Fibroblast of skin of right quadriceps (primary cell): ENCODE measurements around the gene PLRG1.
"Not testable (repeated sequence)": the region's sequence is repeated elsewhere in the genome, so short reads cannot be mapped to it uniquely, and the experiment has no call there.

ENCODE experiments used
- DNase-seq: peaks from one replicate; pipeline ENCODE4 v3.0.0-alpha.2; 2013

The PLRG1 gene

DNA sequence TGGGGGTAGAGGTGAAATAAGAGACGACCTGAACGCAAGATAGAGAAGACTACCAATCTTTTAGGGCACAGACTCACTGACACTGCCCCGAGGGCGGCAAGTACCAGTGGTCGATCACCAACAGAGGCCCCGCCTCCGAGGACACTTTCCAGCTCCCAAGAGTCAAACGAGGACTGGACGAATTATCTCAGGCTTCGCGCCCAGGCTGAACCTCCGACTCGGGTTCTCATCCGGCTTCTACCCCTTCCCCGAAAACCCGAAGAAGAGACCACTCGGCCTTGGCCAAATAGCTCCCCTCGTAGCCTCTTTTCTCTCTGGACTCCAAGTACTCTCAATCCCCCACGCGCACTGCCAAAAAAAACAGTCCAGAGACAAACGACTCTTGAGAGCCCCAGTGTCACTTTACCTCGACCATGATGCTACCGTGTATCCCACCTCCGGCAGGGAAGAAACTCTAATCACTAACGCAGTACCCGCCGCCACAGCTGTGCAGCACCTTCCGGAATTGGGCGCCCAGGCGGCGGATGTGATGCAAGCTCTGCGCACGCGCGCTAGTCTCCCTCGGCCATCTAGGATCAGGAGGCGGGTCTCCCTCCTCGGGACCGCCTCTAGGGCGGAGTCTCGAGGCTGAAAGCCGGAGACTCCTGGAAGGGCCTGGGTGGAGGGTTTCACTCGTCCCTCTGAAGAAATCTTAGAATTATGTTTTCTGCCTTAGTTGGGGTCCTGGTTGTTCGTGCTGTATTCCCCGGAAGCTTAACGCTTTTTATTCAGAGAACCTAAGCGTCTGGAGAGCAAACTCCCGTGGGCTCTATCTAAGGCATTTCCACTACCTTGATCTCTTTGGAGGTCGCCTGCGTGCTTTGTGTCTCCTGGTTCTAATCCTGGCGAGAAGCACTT, at the start of gene PLRG1:
PLRG1 (minus strand) TSS at position 507 of the 897 bp plus-strand sequence; CDS start at position 415, 92 bp downstream.
- DNase-seq, result peak; percentile 94

DNA sequence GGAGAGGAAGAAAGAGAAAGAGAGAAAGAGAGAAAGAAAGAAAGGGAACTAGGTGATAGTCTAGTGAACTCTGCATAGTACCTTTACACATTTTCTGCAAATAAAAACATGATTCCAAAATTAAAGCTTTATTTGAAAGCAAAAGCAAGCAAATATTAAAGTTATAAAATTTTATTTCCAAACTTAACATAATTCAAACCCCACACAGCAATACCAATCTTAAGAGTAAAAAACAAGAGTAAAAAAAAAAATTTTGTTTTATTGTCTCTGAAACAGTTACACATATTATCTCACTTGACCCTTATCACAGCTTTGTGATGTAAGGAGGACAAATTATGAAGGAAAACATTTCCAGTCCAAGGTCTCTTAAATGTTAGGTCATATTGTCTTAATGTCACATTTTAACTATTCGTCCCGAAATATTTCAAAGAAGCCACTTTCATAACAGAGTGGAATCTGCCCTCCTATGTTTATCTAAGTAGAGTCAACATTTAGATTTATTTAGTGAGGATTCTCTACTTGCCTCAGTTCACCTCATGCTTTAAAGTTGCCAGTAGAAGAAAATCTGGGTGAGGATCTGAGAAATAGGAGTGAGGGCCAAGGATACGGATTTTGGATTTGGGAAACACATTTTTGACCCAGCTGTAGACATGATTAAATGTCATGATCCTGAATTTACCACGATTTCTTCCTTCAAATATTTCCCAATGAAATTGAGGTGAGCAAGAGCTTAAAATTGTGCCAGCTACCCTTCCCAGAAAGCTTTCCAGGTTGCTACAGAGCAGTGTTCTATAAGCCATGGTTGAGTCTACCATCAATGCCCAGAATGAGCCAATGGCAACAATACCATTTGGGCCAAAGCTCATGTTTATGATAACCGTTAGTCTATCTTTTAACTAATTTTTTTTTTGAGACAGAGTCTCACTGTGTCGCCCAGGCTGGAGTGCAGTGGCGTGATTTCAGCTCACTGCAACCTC, 47.9 kb upstream of the PLRG1 start:
- DNase-seq, result no peak

DNA sequence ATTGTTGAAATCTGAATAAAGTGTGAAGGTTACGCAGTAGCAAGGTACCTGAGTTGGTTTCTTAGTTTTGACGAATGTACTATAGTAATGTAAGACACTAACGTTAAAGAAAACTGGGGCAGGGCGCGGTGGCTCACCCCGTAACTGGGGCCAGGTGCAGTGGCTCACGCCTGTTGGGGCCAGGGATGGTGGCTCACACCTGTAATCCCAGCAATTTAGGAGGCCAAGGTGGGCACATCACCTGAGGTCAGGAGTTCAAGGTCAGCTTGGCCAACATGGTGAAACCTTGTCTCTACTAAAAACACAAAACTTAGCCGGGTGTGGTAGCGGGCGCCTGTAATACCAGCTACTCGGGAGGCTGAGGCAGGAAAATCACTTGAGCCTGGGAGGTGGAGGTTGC, 47.1 kb upstream of the PLRG1 start:
- DNase-seq, result not testable (repeated sequence)

DNA sequence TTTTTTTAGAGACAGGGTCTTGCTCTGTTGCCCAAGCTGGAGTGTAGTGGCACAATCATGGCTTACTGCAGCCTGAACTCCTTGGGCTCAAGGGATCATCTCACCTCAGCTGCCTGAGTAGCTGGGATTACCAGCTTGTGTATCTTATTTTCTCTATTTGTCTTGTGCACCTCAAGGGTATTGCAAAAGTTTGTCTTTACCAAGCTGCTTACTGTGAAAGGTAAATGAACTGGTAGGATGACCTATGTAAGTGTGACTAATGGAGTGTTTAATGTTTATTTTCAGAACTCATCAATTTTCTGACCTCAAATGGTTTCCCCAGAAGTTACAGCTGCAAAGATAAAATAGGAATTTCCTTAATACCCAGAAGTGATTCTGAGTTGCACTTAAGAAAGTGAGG, 45.6 kb upstream of the PLRG1 start:
- no peak for DNase-seq

DNA sequence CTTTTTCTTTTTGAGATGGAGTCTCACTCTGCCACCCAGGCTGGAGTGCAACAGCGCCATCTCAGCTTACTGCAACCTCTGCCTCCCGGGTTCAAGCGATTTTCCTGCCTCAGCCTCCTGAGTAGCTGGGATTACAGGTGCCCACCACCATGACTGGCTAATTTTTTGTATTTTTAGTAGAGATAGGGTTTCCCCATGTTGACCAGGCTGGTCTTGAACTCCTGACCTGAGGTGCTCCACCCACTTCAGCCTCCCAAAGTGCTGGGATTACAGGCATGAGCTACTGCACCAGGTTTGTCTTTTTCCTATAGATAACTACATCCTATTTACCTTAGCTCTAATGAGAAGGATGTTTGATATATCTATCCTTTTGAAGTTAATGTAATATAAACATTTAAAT, 44.1 kb upstream of the PLRG1 start:
- not testable (repeated sequence) for DNase-seq

DNA sequence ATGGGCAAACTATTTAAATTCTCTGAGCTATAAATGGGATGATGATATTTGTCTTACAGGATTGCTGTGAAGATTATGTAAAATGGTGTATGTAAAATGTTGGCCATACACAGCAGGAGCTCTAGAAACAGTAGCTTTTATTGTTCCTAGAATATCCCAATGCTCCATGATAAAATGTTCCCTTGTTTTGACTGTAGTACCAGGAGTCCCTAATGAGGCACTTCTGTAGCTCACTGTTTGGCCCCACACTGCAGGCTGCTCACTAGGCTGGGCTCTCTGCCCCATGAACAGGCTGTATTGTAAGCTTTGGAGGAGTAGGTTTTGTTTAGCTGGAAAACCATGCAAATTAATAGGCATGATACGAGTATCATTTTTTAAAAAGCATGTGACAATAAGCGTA, 43.7 kb upstream of the PLRG1 start:
- DNase-seq, result no peak

DNA sequence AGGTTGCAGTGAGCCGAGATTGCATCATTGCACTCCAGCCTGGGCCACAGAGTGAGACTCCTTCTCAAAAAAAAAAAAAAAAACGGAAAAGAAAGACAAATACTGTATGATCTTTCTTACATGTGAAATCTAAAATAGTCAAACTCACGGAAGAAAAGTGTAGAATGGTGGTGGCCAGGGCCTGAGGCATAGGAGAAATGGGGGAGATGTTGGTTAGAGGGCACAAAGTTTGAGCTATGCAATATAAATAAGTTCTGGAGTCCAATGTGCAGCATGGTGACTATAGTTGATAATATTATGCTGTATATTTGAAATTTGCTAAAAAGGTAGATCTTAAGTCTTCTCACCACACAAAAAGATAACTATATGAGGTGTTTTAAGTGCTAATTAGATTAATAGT, 41.7 kb upstream of the PLRG1 start:
- DNase-seq, result no peak

DNA sequence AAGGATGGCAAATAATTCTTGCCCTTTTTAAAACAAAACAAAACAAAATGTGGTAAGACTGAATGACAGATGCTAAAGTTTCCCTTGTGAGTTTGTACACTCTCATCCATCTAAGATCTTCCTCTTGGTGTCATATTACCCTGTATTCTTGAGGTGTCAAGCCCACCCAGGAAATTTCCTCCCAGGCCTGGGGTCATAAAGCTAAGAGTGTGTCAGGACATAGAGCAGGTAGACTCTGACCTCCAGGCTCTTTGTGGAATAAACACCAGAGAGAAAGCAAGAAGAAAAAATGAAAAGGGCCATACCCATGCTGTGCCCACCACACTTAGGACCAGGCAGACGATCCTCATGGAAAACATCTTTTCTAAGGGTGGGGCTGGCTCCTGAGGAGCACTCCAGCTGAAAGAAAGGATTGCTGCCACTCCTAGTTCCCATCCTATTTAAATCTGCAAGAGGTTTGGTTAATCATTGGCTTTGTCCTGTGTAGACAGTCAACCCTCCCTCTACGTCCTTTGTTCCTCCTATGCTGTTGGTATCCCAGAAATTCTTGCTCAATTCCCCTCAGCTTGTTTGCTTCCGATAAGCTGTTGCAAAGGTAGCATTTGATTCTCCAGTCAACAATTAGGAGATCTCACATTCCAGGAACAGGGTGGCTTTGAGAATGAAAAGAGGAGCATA, 40.3 kb upstream of the PLRG1 start, which contains the start of gene FGA:
FGA (minus strand) TSS at position 414 of the 678 bp plus-strand sequence; CDS start at position 359, 55 bp downstream.
- DNase-seq, result no peak

DNA sequence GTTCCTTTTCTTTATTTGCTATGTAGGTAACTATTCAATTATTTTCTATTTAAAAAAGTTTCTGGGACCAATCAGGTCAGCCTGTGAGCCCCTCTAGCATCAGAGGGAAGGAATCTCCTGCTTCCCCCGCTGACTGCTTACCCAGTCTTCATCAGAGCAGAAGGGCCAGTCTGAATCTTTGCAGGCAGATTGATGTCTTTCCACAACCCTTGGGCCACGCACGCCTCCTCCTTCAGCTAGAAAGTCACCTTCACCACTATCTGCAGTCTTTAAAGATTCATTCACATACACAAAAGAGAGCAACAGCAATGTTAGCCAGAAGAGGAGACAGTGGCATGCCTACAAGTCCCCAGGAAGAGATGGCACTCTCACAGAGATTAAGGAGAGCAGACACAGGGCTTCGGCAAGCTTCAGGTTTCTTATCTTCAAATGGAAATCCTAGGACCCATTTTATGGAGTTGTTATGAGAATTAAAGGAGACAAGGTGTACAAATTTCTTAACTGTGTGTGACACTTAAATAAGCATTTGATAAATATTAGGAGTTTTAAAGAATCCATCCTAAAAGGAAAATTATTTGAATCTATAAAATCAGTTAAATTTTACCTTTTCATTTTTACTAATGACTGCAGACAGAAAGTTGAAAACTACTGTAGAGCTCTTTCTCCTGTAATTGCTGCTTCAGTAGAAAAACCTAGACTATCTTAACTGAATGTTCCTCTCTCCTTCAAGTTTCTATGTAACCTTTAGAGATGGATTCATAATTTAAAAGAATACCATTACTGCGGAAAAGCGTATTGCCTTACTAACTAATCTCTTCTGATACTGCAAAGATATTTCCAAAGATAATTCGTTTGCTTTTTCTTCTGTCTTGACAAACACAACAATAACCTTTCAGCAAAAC, 39.3 kb upstream of the PLRG1 start:
- no peak for DNase-seq

DNA sequence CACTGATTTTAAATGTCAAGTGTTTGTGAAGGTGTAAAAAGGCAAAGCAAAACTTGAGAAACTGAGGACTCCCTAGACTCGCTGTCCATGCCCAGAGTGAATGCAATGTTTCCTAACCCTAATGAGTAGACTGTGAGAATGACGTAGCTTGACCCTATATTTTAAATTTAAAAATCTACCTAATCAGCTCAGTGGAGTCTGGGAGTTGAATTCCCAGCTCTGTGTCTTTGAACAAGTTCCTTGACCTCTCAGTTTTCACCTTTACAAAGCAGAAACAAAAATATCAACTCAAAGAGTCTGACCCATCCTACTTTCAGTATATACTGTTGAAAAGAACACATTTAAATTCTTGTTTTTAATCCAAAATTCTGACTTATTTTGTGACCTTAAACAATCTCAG, 38.0 kb upstream of the PLRG1 start:
- no peak for DNase-seq

DNA sequence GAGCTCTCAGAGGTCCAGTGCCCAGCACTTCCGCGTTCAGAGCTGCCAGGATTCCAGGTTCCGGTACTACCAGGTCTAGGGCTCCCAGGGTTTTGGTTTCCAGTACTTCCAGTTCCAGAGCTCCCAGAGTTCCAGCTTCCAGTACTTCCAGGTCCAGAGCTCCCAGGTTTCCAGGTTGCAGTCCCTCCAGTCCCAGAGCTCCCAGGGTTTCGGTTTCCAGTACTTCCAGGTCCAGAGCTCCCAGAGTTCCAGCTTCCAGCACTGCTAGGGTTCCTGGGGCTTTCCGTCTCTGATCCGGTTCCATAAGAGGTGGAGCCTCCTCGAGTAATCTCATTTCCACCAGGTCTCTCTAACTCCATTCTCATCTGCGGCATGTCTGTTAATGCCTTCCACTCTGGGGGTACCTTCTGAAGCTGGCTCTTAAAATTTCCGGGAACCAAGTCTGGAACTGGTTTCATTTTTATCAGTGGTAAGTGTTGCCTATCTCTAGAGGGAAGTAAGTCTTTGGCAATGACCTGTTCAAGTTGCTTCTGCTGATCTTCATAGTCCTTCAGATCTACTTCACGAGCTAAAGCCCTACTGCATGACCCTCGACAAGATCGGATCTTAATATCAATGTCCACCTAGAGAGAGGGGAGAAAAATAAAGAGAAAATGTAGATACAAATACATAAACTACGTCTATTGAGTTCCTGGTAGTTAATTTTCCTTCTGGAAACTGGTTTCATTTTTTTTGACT, 36.3 kb upstream of the PLRG1 start:
- DNase-seq, result no peak

DNA sequence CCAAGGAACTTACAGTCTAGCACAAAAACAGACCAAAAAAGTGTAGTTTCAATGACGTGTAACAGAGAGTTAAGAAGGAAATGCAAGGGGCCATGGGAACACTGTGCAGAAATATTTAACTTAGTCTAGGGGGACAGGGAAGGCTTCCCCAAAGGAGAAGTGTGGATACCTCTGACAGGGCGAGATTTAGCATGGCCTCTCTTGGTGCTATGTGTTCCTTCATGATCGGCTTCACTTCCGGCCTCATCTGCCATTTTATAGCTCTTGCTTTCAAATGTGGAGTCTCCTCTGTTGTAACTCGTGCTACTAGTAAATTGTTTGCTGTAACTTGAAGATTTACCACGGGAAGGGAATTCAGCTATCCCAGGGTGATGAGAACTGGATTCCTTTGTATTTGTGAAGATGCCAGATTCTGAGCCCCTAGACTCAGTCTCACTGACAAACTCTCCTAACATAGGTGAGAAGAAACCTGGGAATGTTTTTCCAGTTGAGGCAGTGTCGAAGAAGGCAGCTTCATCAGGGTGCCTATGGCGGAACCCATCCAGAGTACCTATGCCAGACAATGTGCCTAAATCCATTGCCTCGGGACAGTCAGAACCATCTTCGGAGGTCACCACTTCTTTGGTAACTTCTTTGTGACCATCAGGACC, 35.3 kb upstream of the PLRG1 start:
- no peak for DNase-seq

DNA sequence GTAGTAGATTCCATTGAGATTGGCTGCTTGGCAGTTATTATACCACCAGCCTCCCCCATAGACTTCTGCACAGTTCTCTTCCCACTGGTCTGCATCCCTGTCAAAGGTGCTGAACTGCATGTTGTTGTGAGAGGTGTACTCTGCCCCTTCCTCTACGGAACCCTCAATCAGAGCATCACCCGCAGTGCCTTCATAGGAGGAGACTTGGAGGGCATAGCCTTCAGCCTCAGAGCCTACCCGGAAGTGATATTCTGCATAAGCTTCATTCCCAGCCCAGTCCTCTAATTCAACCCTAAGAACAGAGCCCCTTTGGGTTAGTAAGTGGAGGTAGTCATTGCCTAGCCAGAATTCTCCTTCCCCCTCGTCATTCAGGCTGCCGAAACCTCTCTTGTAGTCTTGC, 34.1 kb upstream of the PLRG1 start:
- no peak for DNase-seq

DNA sequence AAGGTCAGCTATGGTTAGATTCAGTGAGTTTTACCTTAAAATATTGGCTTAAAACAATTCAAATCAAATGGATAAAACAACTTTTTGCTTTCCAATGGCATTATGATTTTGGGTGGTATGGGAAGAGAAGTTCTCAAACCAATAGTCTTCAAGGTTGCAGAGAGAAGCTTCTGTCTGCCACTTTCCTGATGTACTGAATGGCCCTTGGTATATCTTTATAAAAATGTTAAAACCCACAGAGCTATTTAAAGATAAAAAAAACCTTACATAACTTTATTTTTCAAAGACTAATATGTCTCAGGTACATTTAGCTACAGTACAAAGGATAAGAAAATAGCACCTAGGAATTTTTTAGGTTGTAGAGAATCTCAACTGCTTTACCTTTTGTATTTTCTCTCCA, 33.5 kb upstream of the PLRG1 start:
- DNase-seq, result no peak

DNA sequence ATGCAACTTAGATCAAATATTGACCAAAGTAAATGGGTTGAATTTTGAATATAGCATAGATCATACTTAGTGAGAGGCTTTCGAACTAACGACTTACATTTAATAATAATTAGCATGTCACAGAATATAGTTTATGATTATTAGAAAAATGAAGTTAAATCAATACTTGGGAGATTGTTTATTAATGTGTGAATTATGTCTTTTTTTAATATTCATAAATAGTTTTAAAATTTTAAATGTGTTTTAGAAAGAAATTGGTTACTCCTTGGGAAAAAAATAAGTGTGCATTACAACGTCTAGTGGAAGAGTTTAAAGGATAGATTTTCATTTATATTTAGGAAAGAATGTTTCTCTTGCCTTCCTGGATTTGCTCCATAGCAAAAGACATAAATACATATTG, 33.0 kb upstream of the PLRG1 start:
- no peak for DNase-seq

DNA sequence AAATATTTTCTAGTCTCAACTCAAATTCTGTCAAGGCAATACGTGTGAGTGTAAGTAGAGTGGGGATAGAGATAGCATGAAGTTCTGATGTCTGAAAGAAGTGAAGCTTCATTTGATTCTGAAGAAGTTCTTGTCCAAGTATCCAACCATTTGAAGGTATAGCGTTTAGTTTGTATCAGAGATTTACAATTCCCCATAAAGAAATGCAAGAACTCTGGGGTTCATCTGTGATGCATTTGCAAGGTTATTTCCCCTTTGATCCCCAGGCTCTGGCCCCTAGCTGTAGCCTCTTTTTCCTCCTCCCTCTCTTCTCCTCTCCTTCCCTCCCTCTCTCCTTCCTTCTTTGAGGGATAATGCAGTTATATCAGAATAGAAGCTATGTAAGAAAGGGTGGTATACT, 32.5 kb upstream of the PLRG1 start:
- DNase-seq, result no peak

DNA sequence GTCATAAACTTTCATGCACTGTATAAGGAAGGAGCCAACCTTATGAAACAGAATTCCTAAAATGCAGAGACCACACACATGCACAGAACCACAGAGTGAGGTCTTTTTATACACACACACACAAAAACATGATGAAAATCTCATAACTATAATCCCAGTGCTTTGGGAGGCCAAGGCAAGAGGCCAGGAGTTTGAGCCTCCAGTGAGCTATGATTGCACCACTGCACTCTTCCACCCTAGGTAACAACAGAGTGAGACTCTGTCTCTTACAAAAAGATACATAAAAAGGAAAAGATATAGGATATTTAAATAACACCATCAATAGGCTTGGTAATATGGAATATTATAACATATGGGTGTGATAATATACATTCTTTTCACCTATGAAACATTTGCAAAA, 29.7 kb upstream of the PLRG1 start:
- no peak for DNase-seq

DNA sequence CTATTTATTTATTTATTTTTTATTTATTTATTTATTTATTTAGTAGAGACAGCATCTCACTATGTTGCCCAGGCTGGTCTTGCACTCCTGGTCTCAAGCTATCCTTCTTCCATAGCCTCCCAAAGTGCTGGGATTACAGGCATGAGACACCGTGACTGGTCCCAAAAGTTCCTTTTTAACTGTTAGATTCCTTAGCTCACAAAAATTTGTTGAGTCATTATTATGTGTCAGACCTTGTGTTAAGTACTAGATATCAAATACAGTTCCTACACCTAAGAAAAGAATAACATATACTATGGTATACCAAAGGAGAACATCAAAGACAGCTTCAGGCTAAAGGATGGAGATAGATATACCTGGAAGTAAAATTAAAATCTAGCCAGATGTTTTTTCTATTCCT, 28.7 kb upstream of the PLRG1 start:
- DNase-seq, result no peak

DNA sequence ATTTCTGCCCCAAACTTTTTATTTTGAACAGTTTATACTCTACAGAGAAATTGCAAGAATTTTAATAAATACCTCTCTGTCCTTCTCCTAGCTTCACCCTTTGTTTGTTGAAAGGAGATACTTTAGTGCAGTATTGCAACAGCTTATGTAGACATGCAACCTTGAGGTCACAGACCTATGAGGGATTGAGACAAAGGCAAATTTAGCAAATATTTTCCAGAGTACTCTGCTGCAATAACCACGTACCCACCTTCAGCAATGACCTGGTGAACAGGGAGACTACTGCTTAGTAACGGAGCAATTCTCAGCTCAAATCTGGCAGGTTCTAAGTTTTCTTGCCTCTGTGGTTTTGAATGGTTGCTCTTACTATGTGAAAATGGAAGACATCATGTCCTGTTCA, 27.1 kb upstream of the PLRG1 start:
- DNase-seq, result no peak

DNA sequence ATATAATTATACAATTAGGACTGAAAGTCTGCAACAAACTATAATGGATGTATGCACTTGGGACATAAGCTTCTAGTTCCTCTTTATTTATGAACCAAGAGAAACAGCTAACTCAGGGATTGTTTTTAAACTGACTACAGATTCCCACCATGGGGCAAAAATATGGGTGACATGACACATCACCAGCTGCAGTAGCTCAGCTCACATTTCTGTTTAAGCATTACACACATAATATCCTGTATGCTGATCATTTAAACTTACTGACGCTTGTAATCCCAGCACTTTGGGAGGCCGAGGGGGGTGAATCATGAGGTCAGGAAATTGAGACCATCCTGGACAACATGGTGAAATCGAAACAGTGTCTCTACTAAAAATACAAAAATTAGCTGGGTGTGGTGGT, 24.1 kb upstream of the PLRG1 start:
- DNase-seq, result no peak
